Stimulated activated naive CD4-positive, alpha-beta T cell treated with Interleukin-2 at 50 U/mL for 16 hours (primary cell): ENCODE data around the gene TMEM79.
"Not testable (repeated sequence)": the region's sequence is repeated elsewhere in the genome, so short reads cannot be mapped to it uniquely, and the experiment has no call there.

Experiments
- DNase-seq: peaks from one replicate; lab custom pipeline; 2025; lab: John Stamatoyannopoulos, UW

Gene TMEM79

GRCh38 chr1:156303241-156303640, 19.1 kb downstream of the TMEM79 start:
- no peak for DNase-seq

- no peak for DNase-seq
Observed at GRCh38 chr1:156305215-156305614, 21.1 kb downstream of the TMEM79 start.

- no peak for DNase-seq
Observed at GRCh38 chr1:156308078-156308477, 24.0 kb downstream of the TMEM79 start.

GRCh38 chr1:156310962-156311361, 26.8 kb downstream of the TMEM79 start:
- DNase-seq = no peak

- DNase-seq = no peak
Observed at GRCh38 chr1:156316909-156317308, 32.8 kb downstream of the TMEM79 start.

- DNase-seq = no peak
Observed at GRCh38 chr1:156319664-156320063, 35.5 kb downstream of the TMEM79 start.

- DNase-seq = no peak
Observed at GRCh38 chr1:156320560-156320959, 36.4 kb downstream of the TMEM79 start.

- DNase-seq = not testable (repeated sequence)
Observed at GRCh38 chr1:156323179-156323578, 39.1 kb downstream of the TMEM79 start.

- no peak for DNase-seq
Observed at GRCh38 chr1:156336242-156336641, 52.1 kb downstream of the TMEM79 start.

GRCh38 chr1:156337052-156337887, 53.1 kb downstream of the TMEM79 start:
- DNase-seq = no peak

GRCh38 chr1:156337888-156338179, 53.7 kb downstream of the TMEM79 start:
- peak; percentile 38 for DNase-seq

- DNase-seq = peak; percentile 98
Observed at GRCh38 chr1:156338180-156338976, 54.3 kb downstream of the TMEM79 start, which contains the start of the genes CCT3 and TSACC. TSS of gene CCT3 (minus strand) at chr1:156338292. CDS start at chr1:156338184, 108 bp downstream. TSS of gene TSACC (plus strand) at chr1:156338526. CDS start at chr1:156339758, 1,232 bp downstream.
